Effector CD8-positive, alpha-beta T cell (primary cell): Measurements from ENCODE around the gene ENDOD1.

Experiments
- DNase-seq: peaks from one replicate; lab custom pipeline; 2025; lab: John Stamatoyannopoulos, UW

The ENDOD1 gene

DNA sequence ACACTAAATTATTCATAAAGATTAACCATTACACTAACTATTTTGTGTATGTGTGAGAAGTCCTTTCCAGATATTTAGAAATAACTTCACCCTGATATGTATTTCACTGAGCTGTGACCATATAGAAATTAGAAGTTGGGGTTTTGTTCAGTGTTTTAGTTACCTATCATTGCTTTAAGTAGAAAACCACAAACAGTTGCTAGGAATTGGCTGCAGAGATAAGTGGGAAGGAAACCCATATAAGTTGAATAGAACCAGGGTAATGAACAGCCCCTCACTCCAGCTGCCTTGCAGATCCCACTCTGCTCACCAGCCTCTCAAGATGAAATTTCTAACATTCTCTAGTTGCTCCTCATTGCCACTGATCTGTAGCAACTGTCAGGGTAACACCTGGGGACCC lies 12.7 kb upstream of the ENDOD1 start:
- DNase-seq: no peak

DNA sequence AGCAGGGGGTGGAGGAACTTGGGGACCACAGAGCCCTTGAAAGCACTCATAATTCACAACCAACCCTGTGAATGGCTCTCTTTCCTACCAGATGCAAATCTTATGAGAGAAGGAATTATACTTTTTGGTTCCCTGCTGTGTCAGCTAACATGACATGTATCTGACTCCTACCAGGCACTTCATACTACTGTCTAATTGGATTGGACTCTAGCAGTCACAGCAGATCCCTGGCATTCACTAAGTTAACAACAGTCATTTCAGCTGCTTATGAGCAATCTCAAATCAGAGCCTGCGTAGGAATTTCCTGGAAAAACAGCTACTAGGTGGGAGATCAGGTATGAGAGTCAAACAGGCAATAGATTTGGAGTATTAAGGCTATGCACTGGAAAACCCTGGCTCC lies 11.1 kb upstream of the ENDOD1 start:
- no peak for DNase-seq

DNA sequence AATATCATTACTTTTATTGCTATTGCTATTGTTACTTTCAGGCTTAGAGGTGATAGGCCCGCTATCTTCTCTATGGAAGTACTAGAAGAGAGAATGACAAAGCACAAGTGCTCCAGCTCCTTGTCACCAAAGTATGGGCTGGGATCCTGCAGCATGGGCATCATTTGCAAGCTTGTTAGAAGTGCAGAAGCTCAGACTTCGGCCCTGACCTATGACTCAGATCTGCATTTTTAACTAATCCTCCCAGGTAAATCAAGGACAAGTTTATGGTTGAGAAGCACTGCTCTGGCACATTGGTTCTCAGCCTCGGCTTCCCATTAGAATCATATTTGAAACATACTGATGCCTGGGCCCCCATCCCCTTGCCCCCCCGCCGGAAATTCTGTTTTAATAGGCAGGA lies 8.6 kb upstream of the ENDOD1 start:
- DNase-seq: no peak

GRCh38 chr11:95081412-95081811 lies 8.2 kb upstream of the ENDOD1 start:
- no peak for DNase-seq

DNA sequence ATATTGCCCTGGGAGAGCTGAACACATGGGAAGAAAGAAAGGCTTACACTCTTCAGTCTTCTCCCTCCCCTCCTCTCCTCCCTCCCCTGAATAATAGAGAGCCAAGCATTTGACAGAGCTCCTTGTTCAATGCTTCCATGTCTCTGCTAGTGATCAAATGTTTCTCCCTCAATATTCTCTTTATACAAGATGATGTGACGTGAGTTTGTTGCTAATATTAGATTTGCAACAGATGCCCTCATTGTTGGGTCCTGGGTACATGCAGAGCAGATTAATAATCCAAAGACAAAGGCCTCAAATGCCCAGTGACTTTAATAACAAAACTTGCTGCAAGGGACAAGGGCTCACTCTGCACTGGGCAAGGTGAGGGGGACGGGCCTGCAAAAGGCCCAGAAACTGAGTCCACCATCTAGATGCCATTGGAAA lies 7.1 kb upstream of the ENDOD1 start:
- DNase-seq: no peak

DNA sequence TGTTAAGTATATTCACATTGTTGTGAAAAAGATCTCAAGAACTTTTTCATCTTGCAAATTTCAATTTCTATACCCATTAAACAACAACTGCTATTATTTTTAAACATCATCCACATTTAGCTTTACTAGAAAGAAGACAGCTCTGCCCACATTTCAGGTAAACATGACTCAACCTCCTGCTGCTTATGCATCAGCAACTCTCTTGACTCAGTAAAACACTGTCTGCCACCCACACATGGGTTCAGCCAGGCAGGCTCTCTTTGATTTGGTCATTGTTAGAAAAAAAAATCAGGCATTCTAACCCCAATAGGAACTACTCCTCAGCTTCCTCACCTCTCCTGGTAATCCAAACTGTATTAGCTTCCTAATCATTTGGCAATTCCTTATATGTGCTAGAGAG lies 5.1 kb upstream of the ENDOD1 start:
- DNase-seq: no peak

- DNase-seq: no peak
Measured at GRCh38 chr11:95085117-95085816, 4.4 kb upstream of the ENDOD1 start.

GRCh38 chr11:95086151-95086550 lies 3.5 kb upstream of the ENDOD1 start:
- DNase-seq: no peak

- no peak for DNase-seq
Measured at GRCh38 chr11:95086836-95087570, 2.6 kb upstream of the ENDOD1 start.

GRCh38 chr11:95088946-95089619 lies 563 bp upstream of the ENDOD1 start:
- DNase-seq: no peak

DNA sequence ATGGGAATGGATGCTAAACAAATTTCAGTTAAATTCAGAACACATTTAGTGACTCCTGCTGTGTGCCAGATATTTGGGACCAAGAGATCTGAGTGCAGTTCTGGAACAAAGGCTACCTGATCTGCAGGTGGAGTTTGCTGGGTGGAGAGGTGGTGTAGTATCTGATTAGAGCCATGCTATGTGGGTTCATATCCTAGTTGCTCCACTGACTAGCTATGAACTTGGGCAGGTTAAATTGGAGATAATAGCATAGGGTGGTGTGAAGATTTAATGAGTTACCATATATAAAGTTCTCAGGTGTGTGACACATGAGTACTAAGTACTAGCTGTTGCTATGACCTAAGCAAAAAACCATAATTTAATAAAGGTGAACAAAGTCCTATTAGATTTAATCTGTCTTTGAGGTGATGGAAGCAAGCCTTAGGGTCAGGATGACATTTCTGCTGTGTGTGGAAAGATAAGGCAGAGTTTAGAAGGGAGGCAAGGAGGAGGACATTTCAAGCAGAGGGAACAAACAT lies 2.1 kb downstream of the ENDOD1 start:
- DNase-seq: no peak

GRCh38 chr11:95092549-95093324 lies 3.1 kb downstream of the ENDOD1 start:
- no peak for DNase-seq

GRCh38 chr11:95093548-95093947 lies 3.9 kb downstream of the ENDOD1 start:
- DNase-seq: no peak

- no peak for DNase-seq
Measured at GRCh38 chr11:95095858-95096587, 6.4 kb downstream of the ENDOD1 start.

- DNase-seq: no peak
Measured at GRCh38 chr11:95097209-95097608, 7.6 kb downstream of the ENDOD1 start.

GRCh38 chr11:95098826-95099225 lies 9.2 kb downstream of the ENDOD1 start:
- DNase-seq: no peak

DNA sequence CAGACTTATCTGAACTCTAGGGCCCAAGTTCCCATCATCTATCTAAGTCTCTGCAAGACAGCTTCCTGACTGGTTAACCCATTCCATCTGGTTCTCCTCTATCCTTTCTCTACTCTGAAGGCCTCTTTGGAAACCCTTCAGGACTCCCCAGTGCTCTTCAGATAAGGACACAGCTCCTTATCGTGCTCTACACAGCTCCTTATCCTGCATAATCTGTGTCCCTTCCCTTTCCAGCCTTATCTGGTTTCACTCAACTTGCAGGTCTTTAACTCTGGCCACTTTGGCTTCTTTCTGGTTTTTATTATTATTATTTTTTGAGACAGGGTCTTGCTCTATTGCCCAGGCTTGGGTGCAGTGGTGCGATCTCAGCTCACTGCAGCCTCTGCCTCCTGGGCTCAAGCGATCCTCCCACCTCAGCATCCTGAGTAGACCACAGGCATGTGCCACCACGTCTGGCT lies 10.6 kb downstream of the ENDOD1 start:
- DNase-seq: no peak

DNA sequence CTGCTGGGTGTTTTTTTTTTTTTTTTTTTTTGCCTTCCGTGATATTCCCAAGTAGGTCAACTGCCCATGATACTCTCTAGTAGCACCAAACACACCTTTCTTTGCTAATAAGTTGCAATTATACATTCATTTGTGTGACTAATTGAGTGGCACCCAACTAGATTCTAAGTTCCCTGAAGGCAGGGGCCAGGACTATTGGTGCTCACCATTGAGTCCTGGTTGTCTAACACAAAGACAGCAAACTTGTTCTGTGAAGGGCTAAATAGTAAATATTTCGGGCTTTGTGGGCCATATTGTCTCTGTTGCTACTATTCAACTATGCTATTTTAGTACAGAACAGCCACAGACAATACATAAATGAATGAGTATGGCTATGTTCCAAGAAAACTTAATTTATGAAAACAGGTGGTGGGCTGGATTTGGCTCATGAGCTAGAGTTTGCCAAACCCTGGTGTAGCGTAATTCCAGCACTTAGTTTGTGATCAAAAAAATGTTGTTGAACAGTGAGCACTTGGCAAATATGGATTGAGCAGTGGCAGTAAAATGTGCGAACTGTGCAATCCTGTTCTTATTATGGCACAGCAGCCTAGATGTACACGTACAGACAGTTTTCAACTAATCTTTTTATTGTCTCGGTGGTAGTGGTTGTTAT lies 11.3 kb downstream of the ENDOD1 start:
- no peak for DNase-seq

DNA sequence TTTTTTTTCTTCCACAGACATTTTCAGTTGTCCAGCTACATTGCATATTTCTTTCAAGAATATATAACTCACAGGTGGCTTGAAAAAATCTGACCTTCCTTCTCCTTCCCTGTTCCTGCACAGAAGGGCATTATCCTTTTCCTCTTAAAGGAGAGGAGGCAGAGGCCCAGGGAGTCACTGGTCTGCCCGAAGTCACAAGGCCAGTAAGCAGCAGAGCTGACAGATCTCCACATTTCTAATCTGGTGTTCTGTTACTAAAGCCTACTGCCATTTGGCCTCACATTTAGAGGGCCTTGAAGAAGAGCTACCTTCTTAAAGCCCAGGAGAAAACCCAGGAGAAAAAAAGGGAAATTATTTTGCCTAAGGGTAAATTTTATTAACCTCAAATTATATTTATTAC lies 12.3 kb downstream of the ENDOD1 start:
- DNase-seq: no peak

DNA sequence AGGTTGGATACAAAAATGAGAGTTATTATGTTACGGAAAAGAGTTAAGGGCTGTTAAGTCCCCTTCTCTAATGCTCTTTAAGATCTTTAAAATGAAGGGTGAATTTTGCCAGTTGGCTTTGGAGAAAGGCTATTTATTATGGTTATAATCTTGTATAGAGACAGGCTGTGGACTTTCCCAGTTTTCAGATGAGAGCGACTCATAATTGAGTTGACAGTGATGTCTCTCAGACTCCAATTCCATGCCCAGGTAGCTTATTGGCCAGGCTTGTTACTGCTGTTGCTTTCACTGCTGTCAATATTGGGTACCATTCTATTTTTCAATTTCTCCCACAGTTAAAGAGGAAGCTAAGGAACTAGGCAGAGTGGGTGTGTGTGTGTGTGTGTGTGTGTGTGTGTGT lies 13.1 kb downstream of the ENDOD1 start:
- DNase-seq: no peak

- no peak for DNase-seq
Measured at GRCh38 chr11:95103701-95104100, 14.1 kb downstream of the ENDOD1 start.
